NCI-H2227 treated with DMSO at 0.1 percent for 48 hours (cell line): ENCODE results near the gene TUBD1.
"Not testable (repeated sequence)": the region's sequence is repeated elsewhere in the genome, so short reads cannot be mapped to it uniquely, and the experiment has no call there.

Experiments
- DNase-seq: peaks from one replicate; lab custom pipeline; 2025; lab: John Stamatoyannopoulos, UW

Gene TUBD1, protein sequence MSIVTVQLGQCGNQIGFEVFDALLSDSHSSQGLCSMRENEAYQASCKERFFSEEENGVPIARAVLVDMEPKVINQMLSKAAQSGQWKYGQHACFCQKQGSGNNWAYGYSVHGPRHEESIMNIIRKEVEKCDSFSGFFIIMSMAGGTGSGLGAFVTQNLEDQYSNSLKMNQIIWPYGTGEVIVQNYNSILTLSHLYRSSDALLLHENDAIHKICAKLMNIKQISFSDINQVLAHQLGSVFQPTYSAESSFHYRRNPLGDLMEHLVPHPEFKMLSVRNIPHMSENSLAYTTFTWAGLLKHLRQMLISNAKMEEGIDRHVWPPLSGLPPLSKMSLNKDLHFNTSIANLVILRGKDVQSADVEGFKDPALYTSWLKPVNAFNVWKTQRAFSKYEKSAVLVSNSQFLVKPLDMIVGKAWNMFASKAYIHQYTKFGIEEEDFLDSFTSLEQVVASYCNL

DNA sequence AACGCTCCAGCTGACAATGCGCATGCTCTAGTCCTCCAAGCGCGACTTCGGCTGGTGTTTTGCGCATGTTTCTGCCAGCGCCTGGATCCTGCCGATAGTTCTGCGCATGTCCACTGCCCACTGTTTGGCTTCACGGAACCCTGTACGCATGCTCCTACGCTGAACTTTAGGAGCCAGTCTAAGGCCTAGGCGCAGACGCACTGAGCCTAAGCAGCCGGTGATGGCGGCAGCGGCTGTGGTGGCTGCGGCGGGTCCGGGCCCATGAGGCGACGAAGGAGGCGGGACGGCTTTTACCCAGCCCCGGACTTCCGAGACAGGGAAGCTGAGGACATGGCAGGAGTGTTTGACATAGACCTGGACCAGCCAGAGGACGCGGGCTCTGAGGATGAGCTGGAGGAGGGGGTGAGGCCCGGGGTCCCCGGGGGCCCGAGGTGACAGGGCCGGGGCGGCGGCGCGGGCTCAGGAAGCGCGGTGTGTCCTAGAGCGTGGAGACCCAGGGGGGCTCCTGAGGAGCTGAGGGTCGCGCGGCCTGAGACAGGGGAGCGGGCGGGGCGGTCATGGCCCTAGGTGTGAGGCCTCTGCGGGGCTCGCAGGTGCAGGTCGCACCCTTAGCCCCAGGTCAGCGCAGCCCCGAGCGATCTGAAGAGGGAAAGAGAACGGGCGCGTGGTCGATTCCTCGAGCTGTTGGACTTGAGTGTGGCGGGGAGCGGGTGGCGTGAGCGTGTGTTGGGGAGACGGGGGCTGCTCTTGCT lies at the start of gene TUBD1, which contains the start of gene RPS6KB1:
TUBD1 (minus strand) TSS at position 20 of the 752 bp plus-strand sequence. CDS start 1,941 bp downstream, outside the sequence.
RPS6KB1 (plus strand) TSS at position 198 of the 752 bp plus-strand sequence; CDS start at position 262, 64 bp downstream.
- DNase-seq = peak; percentile 99

DNA sequence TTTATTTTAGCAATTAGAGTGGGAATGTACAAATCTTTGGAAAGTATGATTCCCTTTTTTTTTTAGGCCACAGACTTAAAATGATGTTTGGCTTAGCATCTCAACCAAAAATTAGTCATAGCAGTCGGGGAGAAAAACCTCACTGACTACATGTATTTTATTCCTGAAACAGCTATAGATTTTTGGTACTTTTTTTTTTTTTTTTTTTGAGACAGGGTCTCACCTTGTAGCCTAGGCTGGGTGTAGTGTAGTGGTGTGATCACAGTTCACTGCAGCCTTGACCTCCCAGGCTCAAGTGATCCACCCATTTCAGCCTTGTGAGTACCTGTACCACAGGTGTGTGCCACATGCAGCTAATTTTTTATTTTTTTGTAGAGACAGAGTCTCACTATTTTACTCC lies 48.4 kb upstream of the TUBD1 start:
- no peak for DNase-seq

DNA sequence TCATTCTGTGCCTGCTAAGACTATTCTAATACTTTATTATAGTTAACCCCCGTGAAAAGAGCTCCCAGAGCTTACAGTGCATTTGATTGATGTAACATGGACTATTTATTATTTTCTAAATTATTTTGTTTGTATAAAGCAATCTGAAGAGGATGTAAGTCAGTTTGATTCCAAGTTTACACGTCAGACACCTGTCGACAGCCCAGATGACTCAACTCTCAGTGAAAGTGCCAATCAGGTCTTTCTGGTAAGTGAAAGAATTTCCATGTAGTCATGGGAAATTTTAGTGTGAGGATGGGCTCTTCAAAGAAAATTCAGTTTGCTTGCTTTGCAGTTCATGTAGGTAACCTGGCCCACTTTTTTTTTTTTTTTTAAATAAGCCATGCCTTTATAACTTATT lies 48.0 kb upstream of the TUBD1 start:
- DNase-seq = not testable (repeated sequence)

DNA sequence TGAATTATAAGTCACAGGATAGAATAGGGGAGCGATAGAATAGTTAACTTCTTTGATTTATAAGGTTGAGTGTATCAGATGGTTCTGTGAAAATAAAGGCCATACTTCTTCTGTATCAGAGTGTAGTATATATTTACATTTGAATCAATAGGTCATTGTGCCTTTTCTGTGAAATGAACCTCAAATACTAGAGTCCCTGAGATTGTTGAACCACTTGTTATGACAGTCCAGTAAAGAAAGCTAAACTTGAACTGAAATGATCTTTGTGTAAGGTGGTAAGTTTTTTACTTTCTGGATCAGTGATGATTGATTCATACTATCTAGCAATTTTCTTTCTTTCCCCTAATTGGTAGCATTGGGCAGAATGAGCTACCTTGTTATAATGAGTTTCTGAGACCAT lies 40.6 kb upstream of the TUBD1 start:
- DNase-seq = not testable (repeated sequence)

DNA sequence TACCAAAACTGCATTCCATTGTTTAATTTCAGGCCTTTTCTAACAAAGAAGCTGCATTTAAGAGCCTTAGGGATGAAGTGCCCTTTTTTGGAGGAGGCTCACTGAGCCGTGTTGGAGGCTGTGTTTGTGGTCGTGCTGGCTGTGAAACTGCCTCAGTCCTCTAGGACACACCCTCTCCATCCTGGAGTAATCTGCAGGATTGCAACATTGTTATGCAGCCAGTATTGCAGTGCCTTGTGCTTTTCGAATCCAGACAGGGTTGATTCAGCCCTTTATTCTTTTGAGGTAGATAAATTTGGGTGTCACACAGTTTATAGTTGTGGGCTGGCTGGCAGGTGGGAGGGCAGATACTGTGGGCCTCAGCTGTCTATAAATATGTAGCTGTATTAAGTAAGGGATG lies 38.0 kb upstream of the TUBD1 start:
- DNase-seq = not testable (repeated sequence)

DNA sequence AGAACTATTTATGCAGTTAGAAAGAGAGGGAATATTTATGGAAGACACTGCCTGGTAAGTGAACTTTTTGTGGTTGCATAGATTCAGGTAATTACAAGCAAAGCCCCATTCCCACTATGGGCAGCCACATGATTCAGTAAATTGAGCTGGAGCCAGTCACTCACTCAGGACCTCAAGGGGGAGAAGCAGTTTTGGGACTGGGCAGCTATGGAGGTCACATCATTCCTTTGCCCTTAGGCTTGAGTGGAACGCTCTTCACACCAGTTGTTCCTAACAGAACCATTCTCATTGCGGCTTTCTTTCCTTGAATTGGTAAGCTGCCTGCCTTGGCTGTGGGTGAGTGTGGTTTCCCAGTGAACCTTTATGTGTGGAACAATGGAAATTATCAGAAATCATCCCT lies 37.4 kb upstream of the TUBD1 start:
- not testable (repeated sequence) for DNase-seq

DNA sequence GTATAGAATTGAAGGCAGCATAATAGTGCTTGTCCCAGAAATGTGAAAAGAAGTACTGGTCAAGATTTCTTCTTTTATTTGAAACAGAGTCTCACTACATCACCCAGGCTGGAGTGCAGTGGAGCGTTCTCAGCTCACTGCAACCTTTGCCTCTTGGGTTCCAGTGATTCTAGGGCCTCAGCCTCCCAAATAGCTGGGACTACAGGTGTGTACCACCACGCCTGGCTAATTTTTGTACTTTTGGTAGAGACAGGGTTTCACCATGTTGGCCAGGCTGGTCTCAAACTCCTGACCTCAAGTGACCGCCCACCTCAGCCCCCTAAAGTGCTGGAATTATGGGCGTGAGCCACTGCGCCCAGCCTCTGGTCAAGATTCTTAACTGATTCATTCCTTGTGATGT lies 27.9 kb upstream of the TUBD1 start:
- DNase-seq = not testable (repeated sequence)

DNA sequence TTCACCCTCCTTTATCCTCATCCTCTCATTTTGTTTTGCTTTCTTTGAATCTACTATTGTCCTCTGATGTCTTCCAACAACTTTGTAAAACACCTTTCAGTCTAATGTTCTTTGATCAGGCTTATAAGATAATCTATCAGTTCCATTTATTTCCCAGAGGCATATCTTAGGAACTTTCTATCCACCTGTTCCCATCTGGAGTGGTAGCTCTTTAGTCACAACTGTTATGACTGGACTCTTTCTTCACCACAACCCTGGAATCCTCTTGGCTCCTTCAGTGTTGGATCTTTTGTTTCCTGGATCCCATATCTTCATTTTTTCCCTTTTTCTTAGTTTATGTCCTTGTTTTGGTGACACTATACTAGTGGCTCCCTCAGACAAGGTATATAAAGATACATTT lies 23.7 kb upstream of the TUBD1 start:
- no peak for DNase-seq

DNA sequence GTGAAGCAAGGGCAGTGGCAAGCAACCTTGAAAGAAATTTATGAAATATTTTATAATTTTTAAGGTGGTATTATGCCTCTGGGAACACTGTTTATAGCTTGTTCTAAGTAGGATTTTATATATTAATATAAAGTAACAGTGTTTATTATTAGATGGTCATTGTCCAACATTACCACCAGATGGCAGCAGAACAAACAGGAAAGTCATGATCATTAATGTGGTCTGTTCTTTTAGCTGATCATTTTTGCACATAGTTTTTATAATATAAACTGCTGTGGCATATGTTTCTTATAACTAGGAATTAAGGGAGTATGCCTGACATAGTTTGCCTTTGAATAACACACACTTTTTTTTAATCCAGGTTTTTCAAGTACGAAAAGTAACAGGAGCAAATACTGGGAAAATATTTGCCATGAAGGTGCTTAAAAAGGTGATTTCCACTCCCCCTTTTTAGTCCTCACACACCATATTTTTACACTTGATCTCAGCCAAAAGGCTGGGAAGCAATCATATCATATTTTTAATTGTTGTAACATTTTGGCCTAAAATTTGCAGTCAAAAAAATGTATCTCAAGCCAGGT lies 21.6 kb upstream of the TUBD1 start:
- peak; percentile 52 for DNase-seq

DNA sequence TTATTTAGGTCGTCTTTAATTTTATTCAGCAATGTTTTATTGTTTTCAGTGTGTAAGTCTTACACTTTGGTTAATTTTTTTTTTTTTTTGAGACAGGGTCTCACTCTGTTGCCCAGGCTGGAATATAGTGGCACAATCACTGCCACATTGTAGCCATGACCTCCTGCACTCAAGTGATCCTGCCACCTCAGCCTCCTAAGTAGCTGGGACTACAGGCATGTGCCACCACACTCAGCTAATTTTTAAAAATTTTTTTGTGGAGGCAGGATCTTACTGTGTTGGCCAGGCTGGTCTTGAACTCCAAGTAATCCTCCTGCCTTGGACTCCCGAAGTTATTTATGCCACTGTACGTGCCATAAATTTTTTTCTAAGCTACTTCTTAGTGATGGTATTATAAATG lies 14.7 kb upstream of the TUBD1 start:
- no peak for DNase-seq

DNA sequence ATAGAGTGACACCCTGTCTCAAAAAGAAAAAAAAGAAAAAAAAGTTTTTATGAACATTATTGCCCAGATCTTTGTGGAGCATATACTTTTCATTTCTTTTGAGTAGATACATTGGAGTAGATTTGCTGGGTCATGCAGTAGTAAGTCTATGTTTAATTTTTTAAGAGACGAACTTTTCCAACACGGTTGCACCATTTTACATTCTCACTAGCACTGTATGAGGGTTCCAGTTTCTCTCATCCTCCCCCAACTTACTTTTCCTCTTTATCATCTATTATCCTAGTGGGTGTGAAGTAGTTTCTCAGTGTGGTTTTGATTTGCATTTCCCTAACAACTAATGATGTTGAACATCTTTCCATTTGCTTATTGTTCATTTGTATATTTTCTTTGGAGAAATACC lies 10.7 kb upstream of the TUBD1 start:
- DNase-seq = no peak

DNA sequence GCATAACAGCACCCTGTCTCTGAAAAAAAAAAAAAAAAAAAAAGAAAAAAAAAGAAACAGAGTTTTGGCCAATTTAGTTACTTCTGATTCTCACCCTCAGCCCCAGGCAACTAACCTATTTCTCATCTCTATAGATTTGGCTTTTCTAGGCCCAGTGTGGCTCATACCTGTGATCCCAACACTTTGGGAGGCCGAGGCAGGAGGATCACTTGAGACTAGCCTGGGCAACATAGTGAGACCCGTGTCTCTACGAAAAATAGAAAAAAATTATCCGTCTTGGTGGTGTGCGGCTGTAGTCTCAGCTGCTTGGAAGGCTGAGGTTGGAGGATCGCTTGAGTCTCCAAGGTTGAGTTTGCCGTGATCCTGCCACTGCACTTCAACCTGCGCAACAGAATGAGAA lies 8.9 kb upstream of the TUBD1 start:
- no peak for DNase-seq

DNA sequence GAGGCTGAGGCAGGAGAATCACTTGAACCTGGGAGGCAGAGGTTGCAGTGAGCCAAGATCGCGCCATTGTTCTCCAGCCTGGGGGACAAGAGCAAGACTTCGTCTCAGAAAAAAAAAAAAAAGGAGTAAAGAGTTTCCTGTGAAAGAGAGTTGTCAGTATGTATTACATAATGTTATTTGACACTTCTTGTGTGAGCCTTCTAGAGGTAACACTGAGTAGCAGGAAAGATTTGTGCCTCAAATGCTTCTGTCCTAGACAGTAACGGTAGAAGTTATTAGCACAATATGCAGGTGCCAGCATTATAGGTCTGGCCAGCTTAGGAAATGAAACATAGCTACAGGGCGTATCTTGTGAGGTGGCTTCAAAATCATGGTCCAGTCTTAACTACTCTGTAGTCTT lies 6.4 kb upstream of the TUBD1 start:
- no peak for DNase-seq

DNA sequence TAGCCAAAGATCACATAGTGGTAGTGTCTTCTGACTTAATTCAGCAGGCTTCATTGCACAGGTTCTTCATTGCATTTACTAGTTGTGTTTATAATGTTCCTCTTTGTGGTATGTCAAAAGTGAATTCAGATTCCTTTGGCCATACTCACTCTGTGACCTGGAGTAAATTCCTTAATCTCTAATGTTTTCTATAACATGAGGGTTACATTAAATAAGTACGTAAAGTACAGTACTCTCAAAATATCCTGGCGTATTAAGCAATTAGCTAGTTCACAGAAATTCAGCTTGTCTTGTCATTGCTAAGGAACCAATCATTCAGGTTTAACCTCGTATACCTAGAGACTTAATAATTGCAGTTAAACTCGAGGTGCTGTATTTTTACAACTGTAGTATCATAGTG lies 4.3 kb upstream of the TUBD1 start:
- DNase-seq = no peak

DNA sequence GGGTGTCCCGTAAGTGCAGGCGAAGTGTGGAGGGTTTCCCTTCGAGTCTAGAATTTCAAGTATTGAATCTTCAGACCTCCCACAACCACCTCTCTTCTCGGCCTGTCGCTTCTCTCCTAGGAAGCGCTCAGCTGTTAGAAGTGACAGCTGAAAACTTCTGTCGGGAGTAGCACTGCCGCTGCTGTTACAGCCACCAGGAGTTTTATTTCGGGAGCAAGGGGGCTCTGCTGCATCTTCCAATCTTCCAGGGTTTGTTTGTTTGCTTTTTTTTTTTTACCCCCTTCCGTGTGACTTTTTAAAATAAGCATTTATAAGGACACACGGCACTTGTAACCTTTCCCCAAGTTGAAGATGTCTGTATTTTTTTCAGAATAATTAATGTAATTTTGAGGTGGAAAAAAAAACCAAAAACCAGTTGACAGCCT lies 945 bp upstream of the TUBD1 start:
- DNase-seq = no peak

DNA sequence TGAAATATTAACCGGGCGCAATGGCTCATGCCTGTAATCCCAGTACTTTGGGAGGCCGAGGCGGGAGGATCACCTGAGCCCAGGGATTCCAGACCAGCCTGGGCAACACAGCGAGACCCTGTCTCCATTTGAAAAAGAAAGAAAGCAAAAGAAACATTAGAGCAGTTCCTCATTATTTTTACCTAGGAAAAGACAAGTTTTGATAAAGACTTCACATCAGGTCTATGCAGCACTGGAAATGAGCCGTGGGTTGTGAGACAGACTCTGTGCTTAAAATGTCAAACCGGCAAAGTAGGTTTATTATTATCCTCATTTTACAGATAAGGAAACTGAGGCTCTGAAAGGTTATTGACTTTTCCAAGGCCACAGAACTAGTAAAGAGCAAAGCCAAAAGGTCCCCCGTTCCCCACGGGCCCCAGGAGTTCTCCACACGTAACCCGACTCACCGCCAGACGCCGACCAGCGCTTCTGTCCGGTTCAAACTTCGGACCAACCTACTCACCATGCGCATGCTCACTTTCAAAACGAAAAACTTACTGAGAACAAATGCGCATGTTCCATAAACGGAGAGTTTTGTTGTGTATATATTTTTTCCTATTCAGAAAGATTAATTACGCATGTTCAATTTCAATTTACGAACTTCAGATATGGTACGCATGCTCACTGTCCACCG lies 356 bp downstream of the TUBD1 start:
- DNase-seq = no peak

DNA sequence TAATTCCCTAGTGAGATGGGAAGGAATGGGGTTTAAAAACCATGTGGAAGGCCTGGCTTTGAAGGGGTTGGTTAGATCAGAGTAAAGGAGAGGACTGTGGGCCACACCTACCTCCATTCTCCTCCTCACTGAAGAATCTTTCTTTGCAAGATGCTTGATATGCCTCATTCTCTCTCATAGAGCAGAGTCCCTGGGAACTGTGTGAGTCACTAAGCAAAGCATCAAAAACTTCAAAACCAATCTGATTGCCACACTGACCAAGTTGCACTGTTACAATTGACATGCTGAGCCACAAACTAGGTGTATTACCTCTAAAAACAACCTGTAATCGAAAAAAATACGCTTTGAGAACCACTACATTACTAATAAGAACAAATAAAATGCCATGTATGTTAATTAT lies 2.0 kb downstream of the TUBD1 start:
- DNase-seq = no peak

DNA sequence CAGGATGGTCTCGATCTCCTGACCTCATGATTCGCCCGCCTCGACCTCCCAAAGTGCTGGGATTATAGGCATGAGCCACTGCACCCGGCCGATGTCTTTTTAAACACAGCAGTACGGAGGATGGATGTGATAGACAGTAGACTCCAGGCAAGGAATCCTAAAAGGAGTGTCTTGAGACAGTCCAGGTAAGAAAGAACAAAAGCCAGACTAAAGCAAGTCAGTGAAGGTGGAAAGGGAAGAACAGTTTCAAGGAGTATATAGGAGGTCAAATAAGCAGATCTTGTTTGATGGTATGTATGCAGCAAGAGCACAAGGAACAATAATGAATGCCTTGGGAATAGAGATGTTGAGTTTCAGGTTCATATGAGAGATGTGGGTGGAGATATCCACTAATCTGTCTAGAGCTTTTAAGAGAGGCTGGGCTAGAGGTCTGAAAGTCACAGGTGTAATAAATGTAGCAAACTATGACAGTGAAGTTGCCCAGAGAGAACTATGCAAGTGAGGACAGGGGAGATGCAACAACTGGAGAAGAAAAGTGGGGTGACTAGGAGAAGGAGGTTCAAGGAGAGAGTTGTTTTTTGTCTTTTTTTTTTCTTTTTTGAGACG lies 4.5 kb downstream of the TUBD1 start:
- no peak for DNase-seq

DNA sequence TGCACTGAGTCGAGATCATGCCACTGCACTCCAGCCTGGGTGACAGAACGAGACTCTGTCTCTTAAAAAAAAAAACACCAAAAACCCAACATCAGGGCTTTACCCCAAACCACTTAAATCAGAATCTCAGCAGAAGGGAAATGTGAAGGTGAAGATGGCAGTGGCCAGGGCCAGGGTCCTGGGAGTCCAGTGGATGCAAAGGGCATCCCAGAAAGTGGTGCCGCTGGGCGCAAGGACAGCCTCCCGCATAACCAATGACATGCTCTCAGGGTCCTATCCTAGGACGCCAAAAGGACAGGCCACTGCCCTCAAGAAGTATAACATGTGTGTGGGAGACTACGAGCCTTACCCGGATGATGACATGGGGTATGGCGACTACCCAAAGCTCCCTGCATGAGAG lies 7.9 kb downstream of the TUBD1 start:
- no peak for DNase-seq

DNA sequence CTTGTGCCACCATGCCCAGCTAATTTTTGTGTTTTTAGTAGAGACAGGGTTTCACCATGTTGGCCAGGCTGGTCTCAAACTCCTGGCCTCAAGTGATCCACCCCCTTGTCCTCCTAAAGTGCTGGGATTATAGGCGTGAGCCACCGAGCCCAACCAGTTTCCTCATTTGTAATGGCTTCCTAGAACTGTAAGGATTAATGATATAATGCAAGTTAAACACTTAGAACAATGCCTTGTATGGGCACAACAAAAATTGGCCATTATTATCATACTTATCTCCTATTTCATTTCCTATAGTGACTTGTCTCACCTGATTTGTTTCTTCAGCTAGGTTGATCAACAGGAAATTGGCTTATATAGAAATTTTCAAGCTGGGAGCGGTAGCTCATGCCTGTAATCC lies 14.1 kb downstream of the TUBD1 start:
- no peak for DNase-seq

DNA sequence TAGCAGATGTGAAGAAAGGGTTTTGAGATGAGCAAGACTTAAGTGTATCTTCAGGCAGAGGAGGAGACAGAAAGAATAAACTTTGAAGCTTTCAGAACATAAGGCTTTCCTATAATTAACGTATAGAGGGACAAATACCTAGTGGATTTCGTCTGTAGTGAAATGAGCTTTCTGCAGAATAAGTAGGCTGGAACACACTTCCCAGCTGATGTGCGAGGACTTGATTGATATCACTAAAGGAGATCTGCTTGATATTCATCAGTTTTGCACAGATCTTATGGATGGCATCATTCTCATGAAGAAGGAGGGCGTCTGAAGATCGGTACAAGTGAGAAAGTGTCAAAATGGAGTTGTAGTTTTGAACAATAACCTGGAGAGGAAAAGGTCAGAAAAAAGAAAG lies 14.8 kb downstream of the TUBD1 start:
- no peak for DNase-seq

DNA sequence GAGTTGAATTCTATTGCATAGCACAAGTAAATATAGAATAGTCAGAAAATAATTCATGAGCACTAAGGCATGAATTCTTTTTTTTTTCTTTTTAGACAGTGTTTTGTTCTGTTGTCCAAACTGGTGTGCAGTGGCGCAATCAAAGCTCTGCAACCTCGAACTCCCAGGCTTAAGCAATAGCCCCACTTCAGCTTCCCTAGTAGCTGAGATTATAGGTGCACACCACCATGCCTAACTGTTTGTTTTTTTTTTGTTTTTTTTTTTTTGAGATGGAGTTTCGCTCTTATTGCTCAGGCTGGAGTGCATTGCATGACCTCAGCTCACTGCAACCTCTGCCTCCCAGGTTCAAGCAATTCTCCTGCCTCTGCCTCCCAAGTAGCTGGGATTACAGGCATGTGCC lies 16.6 kb downstream of the TUBD1 start:
- DNase-seq = no peak
